Mesendoderm (in vitro differentiated cells): ENCODE results near the gene ATF1. TPM values are rescaled to one million over a fixed set of nuclear protein-coding genes. Genes with fewer than 3 reads are reported as not detected.
"Not testable (repeated sequence)": the region's sequence is repeated elsewhere in the genome, so short reads cannot be mapped to it uniquely, and the experiment has no call there.

Experiments used
- DNase-seq: peaks from one replicate; pipeline ENCODE4 v3.0.0; 2013
- H2AK5ac ChIP-seq: 2 replicates; pipeline ENCODE4 v1.6.1; 2013; ENCODE audit warnings: low read length, inconsistent platforms
- H2BK120ac ChIP-seq: 2 replicates; pipeline ENCODE4 v1.6.1; 2013; ENCODE audit warnings: low read depth, mild to moderate bottlenecking, low read length, moderate library complexity, mixed read lengths
- H2BK15ac ChIP-seq: replicated peaks from 2 replicates; pipeline ENCODE4 v1.6.1; 2013; ENCODE audit warnings: low read depth, mild to moderate bottlenecking, moderate library complexity
- H2BK5ac ChIP-seq: 2 replicates; pipeline ENCODE4 v1.6.1; 2013; ENCODE audit warnings: low read length, inconsistent platforms
- H3K18ac ChIP-seq: 2 replicates; pipeline ENCODE4 v1.6.1; 2013; ENCODE audit warnings: mild to moderate bottlenecking, low read length, mixed read lengths
- H3K23ac ChIP-seq: one replicate; pipeline ENCODE4 v1.6.1; 2013; ENCODE audit warnings: low read length
- H3K27ac ChIP-seq: 2 replicates; pipeline ENCODE4 v1.5.1; 2013; ENCODE audit warnings: low read depth, mild to moderate bottlenecking, inconsistent platforms, low read length, moderate library complexity
- H3K27me3 ChIP-seq: 2 replicates; pipeline ENCODE4 v1.6.1; 2013; ENCODE audit warnings: low read length, control low read depth, mild to moderate bottlenecking, inconsistent platforms; ENCODE audit not compliant: insufficient read depth, poor library complexity
- H3K36me3 ChIP-seq: 2 replicates; pipeline ENCODE4 v1.6.1; 2013; ENCODE audit warnings: low read length, inconsistent platforms; ENCODE audit not compliant: control insufficient read depth, insufficient read depth
- H3K4ac ChIP-seq: one replicate; pipeline ENCODE4 v1.6.1; 2013; ENCODE audit warnings: low read depth, mild to moderate bottlenecking, low read length, moderate library complexity
- H3K4me1 ChIP-seq: 2 replicates; pipeline ENCODE4 v1.6.1; 2013; ENCODE audit warnings: low read depth, low read length, inconsistent platforms; ENCODE audit not compliant: control insufficient read depth
- H3K4me2 ChIP-seq: 2 replicates; pipeline ENCODE4 v1.6.1; 2013; ENCODE audit warnings: low read length
- H3K4me3 ChIP-seq: 2 replicates; pipeline ENCODE4 v1.5.1; 2013; ENCODE audit warnings: mild to moderate bottlenecking, low read length
- H3K56ac ChIP-seq: one replicate; pipeline ENCODE4 v1.6.1; 2013; ENCODE audit warnings: low read length
- H3K79me1 ChIP-seq: 2 replicates; pipeline ENCODE4 v1.6.1; 2013; ENCODE audit warnings: low read length, inconsistent platforms
- H3K79me2 ChIP-seq: 2 replicates; pipeline ENCODE4 v1.6.1; 2013; ENCODE audit warnings: mild to moderate bottlenecking, low read length; ENCODE audit not compliant: control insufficient read depth, insufficient read depth
- H3K9ac ChIP-seq: 2 replicates; pipeline ENCODE4 v1.6.1; 2013; ENCODE audit warnings: low read length, inconsistent platforms
- H4K5ac ChIP-seq: one replicate; pipeline ENCODE4 v1.6.1; 2013; ENCODE audit warnings: low read length
- H4K8ac ChIP-seq: one replicate; pipeline ENCODE4 v1.6.1; 2013; ENCODE audit warnings: low read depth, mild to moderate bottlenecking, control low read depth, low read length, moderate library complexity
- WGBS: extraction: QIAGEN DNeasy Blood & Tissue Kit; methylation state at CpG from one replicate; pipeline ENCODE4 v1.1.7; 2013; ENCODE audit warnings: low lambda C conversion rate, missing lambda C conversion rate; ENCODE audit not compliant: insufficient coverage; ENCODE audit errors: extremely low coverage; 5-methylcytosine and 5-hydroxymethylcytosine counted together
- small RNA-seq: library from polyadenylated mRNA; stranded (forward); fragments of <200 nt; extraction: miRNeasy Mini kit (QIAGEN cat#:217004); gene quantifications from one replicate; pipeline ENCODE3, GENCODE V24; 2013; ENCODE audit not compliant: insufficient read depth

The ATF1 gene

DNA sequence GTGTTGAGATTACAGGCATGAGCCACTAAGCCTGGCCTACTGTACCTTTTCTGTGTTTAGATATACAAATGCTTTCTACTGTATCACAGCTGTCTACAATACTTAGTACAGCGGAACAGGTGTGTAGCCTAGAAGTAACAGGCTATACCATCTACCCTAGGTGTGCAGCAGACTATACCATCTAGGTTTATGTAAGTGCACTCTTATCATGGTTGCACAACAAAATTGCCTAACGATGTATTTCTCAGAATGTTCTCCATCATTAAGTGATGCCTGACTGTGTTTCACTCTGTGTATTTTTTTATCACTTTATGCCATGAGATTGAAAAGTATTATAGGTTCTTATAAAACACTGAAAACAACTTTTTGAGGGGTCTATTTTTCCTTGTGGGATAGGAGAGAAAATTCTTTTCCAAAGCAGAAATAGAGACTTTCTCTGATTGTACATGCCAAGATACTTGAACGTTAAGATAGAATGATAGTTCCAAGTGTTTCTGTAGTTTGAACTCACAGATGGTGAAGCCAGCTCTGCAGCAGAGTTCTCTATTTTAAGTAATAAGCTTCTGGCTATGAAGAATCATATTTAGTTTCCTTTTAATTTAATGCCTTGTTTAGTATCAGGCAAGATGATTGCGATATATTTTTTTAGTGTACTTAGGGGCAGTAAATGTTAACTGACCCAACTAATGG lies 95.9 kb downstream of the ATF1 start:
- H3K79me2 ChIP-seq, result no peaks in the 10 kb centered on the region
- DNase-seq, result no peak
- no peak overlapping the region for H4K8ac ChIP-seq
- H4K5ac ChIP-seq, result no peak overlapping the region
- no peak overlapping the region for H3K4ac ChIP-seq
- no peak overlapping the region for H2BK15ac ChIP-seq
- H3K27me3 ChIP-seq, result no peaks in the 10 kb centered on the region
- H3K23ac ChIP-seq, result no peak overlapping the region
- no peak overlapping the region for H3K9ac ChIP-seq
- no peak overlapping the region for H2BK120ac ChIP-seq
- H2AK5ac ChIP-seq, result no peak overlapping the region
- H3K4me1 ChIP-seq, result no peaks in the 10 kb centered on the region
- no peak overlapping the region for H3K4me2 ChIP-seq
- H2BK5ac ChIP-seq, result no peak overlapping the region
- H3K18ac ChIP-seq, result no peak overlapping the region
- H3K27ac ChIP-seq, result no peak overlapping the region
- H3K4me3 ChIP-seq, result no peak overlapping the region
- no CpG with 5 or more reads among the region's 4 CpGs for WGBS
- H3K36me3 ChIP-seq, result no peaks in the 10 kb centered on the region
- H3K56ac ChIP-seq, result no peak overlapping the region
- H3K79me1 ChIP-seq, result no peaks in the 10 kb centered on the region

DNA sequence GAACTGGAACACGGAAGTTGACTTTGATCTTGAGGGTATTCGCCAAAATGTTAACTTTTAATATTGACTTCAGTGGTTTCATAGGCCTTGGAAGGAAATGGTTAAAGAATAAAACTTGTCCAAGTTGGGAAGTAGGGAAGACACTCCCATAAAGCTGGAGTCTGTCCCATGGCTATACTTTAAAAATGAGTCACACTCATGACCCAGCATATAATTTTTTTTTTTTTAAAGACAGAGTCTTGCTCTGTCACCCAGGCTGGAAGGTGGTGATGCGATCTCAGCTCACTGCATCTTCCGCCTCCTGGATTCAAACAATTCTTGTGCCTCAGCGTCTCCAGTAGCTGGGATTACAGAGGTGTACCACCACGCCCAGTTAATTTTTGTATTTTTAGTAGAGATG lies 98.4 kb downstream of the ATF1 start:
- H3K4ac ChIP-seq, result no peak overlapping the region
- no CpG with 5 or more reads among the region's 6 CpGs for WGBS
- no peak for DNase-seq

DNA sequence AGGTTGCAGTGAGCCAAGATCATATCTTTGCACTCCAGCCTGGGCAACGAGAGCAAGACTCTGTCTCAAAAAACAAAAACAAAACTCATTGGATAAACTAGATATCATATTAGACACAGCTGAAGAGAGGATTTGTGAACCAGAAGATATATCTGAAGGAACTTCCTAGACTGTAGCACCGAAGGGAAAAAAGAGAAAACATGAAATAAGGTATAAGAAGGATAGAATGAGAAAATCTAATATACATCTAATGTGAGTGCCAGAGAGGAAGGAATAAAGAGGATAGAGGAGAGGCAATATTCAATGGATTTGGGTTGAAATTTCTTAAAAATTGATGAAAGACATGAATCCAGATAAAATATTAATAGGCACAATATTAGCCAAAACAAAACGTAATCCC lies 101.4 kb downstream of the ATF1 start:
- Histone ChIP-seq H3K4ac (no peak overlapping the region), H3K4me2 (no peak overlapping the region), H3K56ac (no peak overlapping the region), H3K36me3 (no peaks in the 10 kb centered on the region), H2AK5ac (no peak overlapping the region), H3K18ac (no peak overlapping the region), H3K27ac (no peak overlapping the region), H3K79me1 (no peaks in the 10 kb centered on the region), H3K79me2 (no peaks in the 10 kb centered on the region), H3K4me3 (no peak overlapping the region), H3K27me3 (no peaks in the 10 kb centered on the region), H4K5ac (no peak overlapping the region), H2BK5ac (no peak overlapping the region), H3K4me1 (no peaks in the 10 kb centered on the region), H2BK120ac (no peak overlapping the region), H3K9ac (no peak overlapping the region), H4K8ac (no peak overlapping the region), H3K23ac (no peak overlapping the region), H2BK15ac (no peak overlapping the region)
- DNase-seq, result no peak
- WGBS, result no CpG with 5 or more reads among the region's 3 CpGs

More for the DNA sequence above, 98.4 kb downstream of the ATF1 start:
- Histone ChIP-seq H4K8ac (no peak overlapping the region), H2BK5ac (no peak overlapping the region), H2BK15ac (no peak overlapping the region), H3K27ac (no peak overlapping the region), H2AK5ac (no peak overlapping the region), H3K79me2 (no peaks in the 10 kb centered on the region), H3K79me1 (no peaks in the 10 kb centered on the region), H3K4me3 (no peak overlapping the region), H3K36me3 (no peaks in the 10 kb centered on the region), H4K5ac (no peak overlapping the region), H3K56ac (no peak overlapping the region), H3K4me1 (no peaks in the 10 kb centered on the region), H2BK120ac (no peak overlapping the region), H3K27me3 (no peaks in the 10 kb centered on the region), H3K18ac (no peak overlapping the region), H3K23ac (no peak overlapping the region), H3K4me2 (no peak overlapping the region), H3K9ac (no peak overlapping the region)

DNA sequence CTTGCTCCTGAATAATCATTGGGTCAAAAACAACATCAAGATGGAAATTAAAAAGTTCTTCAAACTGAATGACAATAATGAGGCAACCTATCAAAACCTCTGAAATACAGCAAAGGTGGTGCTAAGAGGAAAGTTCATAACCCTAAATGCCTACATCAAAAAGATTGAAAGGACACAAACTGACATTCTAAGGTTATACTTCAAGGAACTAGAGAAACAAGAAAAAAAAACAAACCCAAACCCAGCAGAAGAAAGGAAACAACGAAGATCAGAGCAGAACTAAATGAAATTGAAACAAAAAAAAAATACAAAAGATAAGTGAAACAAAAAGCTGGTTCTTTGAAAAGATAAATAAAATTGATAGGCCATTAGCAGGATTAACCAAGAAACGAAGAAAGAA lies 105.0 kb downstream of the ATF1 start:
- DNase-seq, H4K8ac ChIP-seq, H3K4me3 ChIP-seq, H3K4me2 ChIP-seq, H3K56ac ChIP-seq, H2BK120ac ChIP-seq, H3K36me3 ChIP-seq, H3K18ac ChIP-seq, H3K27me3 ChIP-seq, H3K79me1 ChIP-seq, H3K9ac ChIP-seq, H3K4me1 ChIP-seq, H2AK5ac ChIP-seq, H3K79me2 ChIP-seq, H3K27ac ChIP-seq, H2BK5ac ChIP-seq, H3K4ac ChIP-seq, H4K5ac ChIP-seq, H3K23ac ChIP-seq, H2BK15ac ChIP-seq: not testable (repeated sequence)
- no CpG with 5 or more reads among the region's 2 CpGs for WGBS

Small RNA genes lying within 50 kb of the gene (small RNA-seq; reads per million reads assigned to genes)
- gene AC013244.2, result not detected
- gene RF00019, result not detected
- gene RN7SL519P, result not detected
